Upper lobe of right lung (tissue), 1 donor: Measurements from ENCODE around the gene HLA-C. TPM values are rescaled to one million over a fixed set of nuclear protein-coding genes. Genes with fewer than 3 reads are reported as not detected.
A peak's percentile ranks its signal among the peaks of the same experiment; 100 is the strongest.
"Not testable (repeated sequence)": the region's sequence is repeated elsewhere in the genome, so short reads cannot be mapped to it uniquely, and the experiment has no call there.

Experiments
- ATAC-seq: fragments of 200-7000 bp; cut with Tn5 transposase; one replicate; pipeline ENCODE4 v1.9.1; 2020; ENCODE audit warnings: mild to moderate bottlenecking, moderate library complexity
- DNase-seq: peaks from one replicate; pipeline ENCODE4 v3.0.0-alpha.2; 2020
- H3K27ac ChIP-seq: fragments of 200-600 bp; one replicate; pipeline ENCODE4 v1.8.0; 2022
- H3K27me3 ChIP-seq: fragments of 200-600 bp; one replicate; pipeline ENCODE4 v1.8.0; 2022; ENCODE audit warnings: mild to moderate bottlenecking
- H3K36me3 ChIP-seq: fragments of 200-600 bp; one replicate; pipeline ENCODE4 v1.8.0; 2022
- H3K4me1 ChIP-seq: fragments of 200-600 bp; one replicate; pipeline ENCODE4 v1.8.0; 2022
- H3K4me3 ChIP-seq: fragments of 200-600 bp; one replicate; pipeline ENCODE4 v1.8.0; 2022; ENCODE audit warnings: mild to moderate bottlenecking
- H3K9me3 ChIP-seq: fragments of 200-600 bp; one replicate; pipeline ENCODE4 v1.8.0; 2022
- CTCF ChIP-seq: fragments of 200-600 bp; IDR thresholded peaks from one replicate; pipeline ENCODE4 v1.8.0; 2022; ENCODE audit warnings: antibody characterized with exemption
- intact Hi-C: fragments of 100-400 bp; cut with DNase I; formaldehyde crosslinking; loops from one replicate; pipeline ENCODE4 v1.11.0; 2022
- total RNA-seq: library from RNA; stranded (reverse); fragmentation: NEBNext Ultra II Directional; extraction: Animal tissue kit (Norgen Biotek cat#: 25700); gene quantifications from one replicate; pipeline ENCODE4 v1.2.1, GENCODE V29; 2021
- donor health status: DM: no; HTN: yes; CAD: no; lungs with severe emphysema.

The HLA-C gene
- total RNA-seq, 1 donor from 2014 or later = 1,073 TPM

- intact Hi-C loops = no loop called here
- Histone ChIP-seq H3K27me3 (peaks cover 4% of the 10 kb centered on the region), H3K27ac (no peak overlapping the region), H3K4me3 (no peak overlapping the region), H3K9me3 (no peaks in the 10 kb centered on the region), H3K4me1 (peaks cover 4% of the 10 kb centered on the region), H3K36me3 (no peaks in the 10 kb centered on the region)
- DNase-seq (no peak), ATAC-seq (peak; percentile 47)
- no peak for TF ChIP-seq CTCF
Observed at GRCh38 chr6:31285982-31286381, 14.1 kb upstream of the HLA-C start.

GRCh38 chr6:31285486-31285885 lies 13.6 kb upstream of the HLA-C start:
- no peaks in the 10 kb centered on the region for H3K9me3 ChIP-seq
- H3K4me1 ChIP-seq = peaks cover 4% of the 10 kb centered on the region
- H3K27me3 ChIP-seq = peaks cover 2% of the 10 kb centered on the region
- H3K36me3 ChIP-seq = no peaks in the 10 kb centered on the region
- H3K27ac ChIP-seq = no peak overlapping the region
- ATAC-seq = no peak
- DNase-seq = no peak
- no peak for TF ChIP-seq CTCF
- intact Hi-C loops = no loop called here
- no peak overlapping the region for H3K4me3 ChIP-seq

GRCh38 chr6:31279647-31280046 lies 7.8 kb upstream of the HLA-C start:
- ATAC-seq, DNase-seq, H3K4me1 ChIP-seq, H3K27ac ChIP-seq, H3K27me3 ChIP-seq, H3K36me3 ChIP-seq, H3K9me3 ChIP-seq, H3K4me3 ChIP-seq, intact Hi-C loops: not testable (repeated sequence)

- no peak for TF ChIP-seq CTCF
- Histone ChIP-seq H3K36me3 (peaks cover 4% of the 10 kb centered on the region), H3K27ac (peak overlapping the region; percentile 96), H3K4me3 (peak overlapping the region; percentile 66), H3K4me1 (peaks cover 5% of the 10 kb centered on the region), H3K27me3 (no peaks in the 10 kb centered on the region), H3K9me3 (no peaks in the 10 kb centered on the region)
- intact Hi-C loops = no loop called here
- DNase-seq (no peak), ATAC-seq (no peak)
Observed at GRCh38 chr6:31272836-31273626, 1.1 kb upstream of the HLA-C start.

- H3K27me3 ChIP-seq = no peaks in the 10 kb centered on the region
- no peak for ATAC-seq
- no peak for DNase-seq
Observed at GRCh38 chr6:31272436-31272835, 544 bp upstream of the HLA-C start.

More at GRCh38 chr6:31272436-31272835, 544 bp upstream of the HLA-C start:
- Histone ChIP-seq H3K9me3 (no peaks in the 10 kb centered on the region), H3K36me3 (peaks cover 9% of the 10 kb centered on the region), H3K4me1 (peaks cover 5% of the 10 kb centered on the region), H3K4me3 (peak overlapping the region; percentile 66), H3K27ac (peak overlapping the region; percentile 96)
- intact Hi-C loops = no loop called here
- no peak for TF ChIP-seq CTCF
